Hematopoietic multipotent progenitor cell treated with erythropoietin and hydrocortisone succinate and interleukin-3 and kit ligand, for 8 days (in vitro differentiated cells): ENCODE data around the gene ADM2.

Experiments
- DNase-seq: peaks from one replicate; pipeline ENCODE4 v3.0.0-alpha.2; 2015

The ADM2 gene

GRCh38 chr22:50469377-50470305 is 11.7 kb upstream of the ADM2 start:
- peak; percentile 83 for DNase-seq

GRCh38 chr22:50470491-50470890 is 10.9 kb upstream of the ADM2 start:
- DNase-seq: no peak

- DNase-seq: no peak
These were observed 10.0 kb upstream of the ADM2 start for GRCh38 chr22:50471197-50471847.

GRCh38 chr22:50471962-50472361 is 9.4 kb upstream of the ADM2 start:
- DNase-seq: no peak

GRCh38 chr22:50473088-50473487 is 8.3 kb upstream of the ADM2 start:
- DNase-seq: peak; percentile 50

GRCh38 chr22:50473855-50474671 is 7.3 kb upstream of the ADM2 start:
- no peak for DNase-seq

- peak; percentile 82 for DNase-seq
These were observed 6.4 kb upstream of the ADM2 start, which contains the start of gene SBF1 for GRCh38 chr22:50474710-50475651. SBF1 (minus strand) TSS chr22:50475035; CDS start chr22:50474840, 195 bp downstream.

GRCh38 chr22:50475652-50476002 is 5.7 kb upstream of the ADM2 start:
- no peak for DNase-seq

- no peak for DNase-seq
These were observed 4.5 kb upstream of the ADM2 start for GRCh38 chr22:50476868-50477267.

- DNase-seq: no peak
These were observed 3.4 kb upstream of the ADM2 start for GRCh38 chr22:50477923-50478322.

GRCh38 chr22:50479721-50480120 is 1.6 kb upstream of the ADM2 start:
- no peak for DNase-seq

GRCh38 chr22:50481045-50481439 is 301 bp upstream of the ADM2 start:
- no peak for DNase-seq

GRCh38 chr22:50482107-50483074 is 1.0 kb downstream of the ADM2 start:
- DNase-seq: no peak

GRCh38 chr22:50483106-50483505 is 1.8 kb downstream of the ADM2 start:
- no peak for DNase-seq

- no peak for DNase-seq
These were observed 2.2 kb downstream of the ADM2 start for GRCh38 chr22:50483556-50483955.

GRCh38 chr22:50483977-50484853 is 2.9 kb downstream of the ADM2 start:
- no peak for DNase-seq

GRCh38 chr22:50485221-50486131 is 4.1 kb downstream of the ADM2 start:
- no peak for DNase-seq

GRCh38 chr22:50486561-50487289 is 5.4 kb downstream of the ADM2 start, which contains the start of gene MIOX:
MIOX (plus strand) TSS chr22:50486859; CDS start chr22:50486898, 39 bp downstream.
- DNase-seq: no peak
